Fibroblast of the conjunctiva (primary cell): ENCODE measurements around the gene ART5.
"Not testable (repeated sequence)": the region's sequence is repeated elsewhere in the genome, so short reads cannot be mapped to it uniquely, and the experiment has no call there.

Experiments
- DNase-seq: peaks from one replicate; pipeline ENCODE4 v3.0.0-alpha.2; 2010; ENCODE audit warnings: low read depth

ART5 gene

GRCh38 chr11:3616721-3617460, 24.9 kb downstream of the ART5 start:
- DNase-seq = no peak

- no peak for DNase-seq
Measured at GRCh38 chr11:3615998-3616397, 25.8 kb downstream of the ART5 start.

GRCh38 chr11:3614742-3615171, 27.0 kb downstream of the ART5 start:
- DNase-seq = no peak

- DNase-seq = no peak
Measured at GRCh38 chr11:3613998-3614741, 27.6 kb downstream of the ART5 start.

GRCh38 chr11:3611976-3612678, 29.7 kb downstream of the ART5 start:
- DNase-seq = no peak

GRCh38 chr11:3610846-3611245, 30.9 kb downstream of the ART5 start:
- no peak for DNase-seq

- no peak for DNase-seq
Measured at GRCh38 chr11:3609416-3610265, 32.2 kb downstream of the ART5 start.

- DNase-seq = no peak
Measured at GRCh38 chr11:3605771-3606203, 36.0 kb downstream of the ART5 start.

- DNase-seq = no peak
Measured at GRCh38 chr11:3605283-3605662, 36.5 kb downstream of the ART5 start.

- DNase-seq = no peak
Measured at GRCh38 chr11:3604167-3604566, 37.6 kb downstream of the ART5 start.

- not testable (repeated sequence) for DNase-seq
Measured at GRCh38 chr11:3600201-3600600, 41.6 kb downstream of the ART5 start.

- not testable (repeated sequence) for DNase-seq
Measured at GRCh38 chr11:3597743-3598142, 44.0 kb downstream of the ART5 start.

GRCh38 chr11:3591326-3591725, 50.5 kb downstream of the ART5 start:
- DNase-seq = not testable (repeated sequence)

GRCh38 chr11:3590193-3590592, 51.6 kb downstream of the ART5 start:
- DNase-seq = not testable (repeated sequence)

GRCh38 chr11:3588776-3589175, 53.0 kb downstream of the ART5 start:
- not testable (repeated sequence) for DNase-seq
